ENCODE data around the gene SSU72. TPM values are rescaled to one million over a fixed set of nuclear protein-coding genes. Genes with fewer than 3 reads are reported as not detected.

SSU72 gene
- total RNA-seq, 1 experiment from 2014 or later: 193 TPM

GRCh38 chr1:1564268-1564667 is 10.4 kb downstream of the SSU72 start:
- DNase-seq (ENCODE audit: low spot score): no peak
- no peaks in the 10 kb centered on the region for H3K27me3 ChIP-seq (replicated peaks; ENCODE audit: insufficient read depth, low read depth, low read length, poor library complexity)
- ChIA-PET POLR2A (ENCODE audit: low non-redundant PET) (no interaction called here), CTCF (no interaction called here)
- BruUV-seq (replicated peaks): no TSS peak
- no peak overlapping the region for H3K4me3 ChIP-seq (ENCODE audit: low read depth, low read length, poor library complexity, severe bottlenecking)
- no peak overlapping the region for H3K27ac ChIP-seq (ENCODE audit: low read depth, low read length, poor library complexity, severe bottlenecking)
- no peaks in the 10 kb centered on the region for H3K4me1 ChIP-seq (ENCODE audit: insufficient read depth, low read length, poor library complexity, severe bottlenecking)
- intact Hi-C loops (cut with micrococcal nuclease; ENCODE audit: unreplicated experiment): no loop called here
- TF ChIP-seq EZH2 (IDR thresholded peaks at IDR 0.05; ENCODE audit: borderline replicate concordance, low read depth, low read length, poor library complexity, severe bottlenecking) (no peak), CTCF (conservative IDR thresholded peaks at IDR 0.05; ENCODE audit: low read depth, low read length) (no peak)
- no peaks in the 10 kb centered on the region for H3K9me3 ChIP-seq (ENCODE audit: low read depth, low read length, poor library complexity, severe bottlenecking)
- peaks cover 55% of the 10 kb centered on the region for H3K36me3 ChIP-seq (ENCODE audit: insufficient read depth, low read length, poor library complexity, severe bottlenecking)

- Histone ChIP-seq H3K27me3 (replicated peaks; ENCODE audit: insufficient read depth, low read depth, low read length, poor library complexity) (no peaks in the 10 kb centered on the region), H3K4me3 (ENCODE audit: low read depth, low read length, poor library complexity, severe bottlenecking) (no peak overlapping the region), H3K9me3 (ENCODE audit: low read depth, low read length, poor library complexity, severe bottlenecking) (no peaks in the 10 kb centered on the region), H3K27ac (ENCODE audit: low read depth, low read length, poor library complexity, severe bottlenecking) (no peak overlapping the region), H3K4me1 (ENCODE audit: insufficient read depth, low read length, poor library complexity, severe bottlenecking) (no peaks in the 10 kb centered on the region), H3K36me3 (ENCODE audit: insufficient read depth, low read length, poor library complexity, severe bottlenecking) (peaks cover 52% of the 10 kb centered on the region)
- TF ChIP-seq CTCF (conservative IDR thresholded peaks at IDR 0.05; ENCODE audit: low read depth, low read length) (no peak), EZH2 (IDR thresholded peaks at IDR 0.05; ENCODE audit: borderline replicate concordance, low read depth, low read length, poor library complexity, severe bottlenecking) (no peak)
- DNase-seq (ENCODE audit: low spot score): no peak
- ChIA-PET POLR2A (ENCODE audit: low non-redundant PET) (no interaction called here), CTCF (no interaction called here)
- BruUV-seq (replicated peaks): no TSS peak
- intact Hi-C loops (cut with micrococcal nuclease; ENCODE audit: unreplicated experiment): no loop called here
Observed at GRCh38 chr1:1563688-1564087, 11.0 kb downstream of the SSU72 start.

- Histone ChIP-seq H3K36me3 (ENCODE audit: insufficient read depth, low read length, poor library complexity, severe bottlenecking) (peaks cover 52% of the 10 kb centered on the region), H3K27me3 (replicated peaks; ENCODE audit: insufficient read depth, low read depth, low read length, poor library complexity) (no peaks in the 10 kb centered on the region), H3K4me3 (ENCODE audit: low read depth, low read length, poor library complexity, severe bottlenecking) (no peak overlapping the region), H3K4me1 (ENCODE audit: insufficient read depth, low read length, poor library complexity, severe bottlenecking) (no peaks in the 10 kb centered on the region), H3K9me3 (ENCODE audit: low read depth, low read length, poor library complexity, severe bottlenecking) (no peaks in the 10 kb centered on the region), H3K27ac (ENCODE audit: low read depth, low read length, poor library complexity, severe bottlenecking) (no peak overlapping the region)
- intact Hi-C loops (cut with micrococcal nuclease; ENCODE audit: unreplicated experiment): no loop called here
- CTCF ChIA-PET: no interaction called here
- no peak for TF ChIP-seq EZH2 (IDR thresholded peaks at IDR 0.05; ENCODE audit: borderline replicate concordance, low read depth, low read length, poor library complexity, severe bottlenecking)
- no peak for TF ChIP-seq CTCF (conservative IDR thresholded peaks at IDR 0.05; ENCODE audit: low read depth, low read length)
- no TSS peak for BruUV-seq (replicated peaks)
- no peak for DNase-seq (ENCODE audit: low spot score)
- POLR2A ChIA-PET (ENCODE audit: low non-redundant PET): no interaction called here
Observed at GRCh38 chr1:1562556-1563195, 12.0 kb downstream of the SSU72 start.
